ENCODE data around the gene STARD13. TPM values are rescaled to one million over a fixed set of nuclear protein-coding genes. Genes with fewer than 3 reads are reported as not detected.

Gene STARD13
- total RNA-seq, 2 experiments from 2014 or later: not detected

GRCh38 chr13:33099860-33100259, 185.7 kb downstream of the STARD13 start:
- Mint-ChIP-seq H3K9me3 (ENCODE audit: insufficient read depth) (no peaks in the 10 kb centered on the region), H3K27me3 (ENCODE audit: low read depth) (peaks cover 3% of the 10 kb centered on the region), H3K27ac (no peak overlapping the region), H3K4me1 (ENCODE audit: low read depth) (no peaks in the 10 kb centered on the region), H3K4me3 (no peak overlapping the region), H3K36me3 (ENCODE audit: low read depth) (no peaks in the 10 kb centered on the region)
- ATAC-seq (no peak), DNase-seq (no peak)
- ChIA-PET CTCF (no interaction called here), POLR2A (no interaction called here)

- H3K4me3 Mint-ChIP-seq: no peak overlapping the region
Observed at GRCh38 chr13:33096886-33097605, 188.5 kb downstream of the STARD13 start.

DNA sequence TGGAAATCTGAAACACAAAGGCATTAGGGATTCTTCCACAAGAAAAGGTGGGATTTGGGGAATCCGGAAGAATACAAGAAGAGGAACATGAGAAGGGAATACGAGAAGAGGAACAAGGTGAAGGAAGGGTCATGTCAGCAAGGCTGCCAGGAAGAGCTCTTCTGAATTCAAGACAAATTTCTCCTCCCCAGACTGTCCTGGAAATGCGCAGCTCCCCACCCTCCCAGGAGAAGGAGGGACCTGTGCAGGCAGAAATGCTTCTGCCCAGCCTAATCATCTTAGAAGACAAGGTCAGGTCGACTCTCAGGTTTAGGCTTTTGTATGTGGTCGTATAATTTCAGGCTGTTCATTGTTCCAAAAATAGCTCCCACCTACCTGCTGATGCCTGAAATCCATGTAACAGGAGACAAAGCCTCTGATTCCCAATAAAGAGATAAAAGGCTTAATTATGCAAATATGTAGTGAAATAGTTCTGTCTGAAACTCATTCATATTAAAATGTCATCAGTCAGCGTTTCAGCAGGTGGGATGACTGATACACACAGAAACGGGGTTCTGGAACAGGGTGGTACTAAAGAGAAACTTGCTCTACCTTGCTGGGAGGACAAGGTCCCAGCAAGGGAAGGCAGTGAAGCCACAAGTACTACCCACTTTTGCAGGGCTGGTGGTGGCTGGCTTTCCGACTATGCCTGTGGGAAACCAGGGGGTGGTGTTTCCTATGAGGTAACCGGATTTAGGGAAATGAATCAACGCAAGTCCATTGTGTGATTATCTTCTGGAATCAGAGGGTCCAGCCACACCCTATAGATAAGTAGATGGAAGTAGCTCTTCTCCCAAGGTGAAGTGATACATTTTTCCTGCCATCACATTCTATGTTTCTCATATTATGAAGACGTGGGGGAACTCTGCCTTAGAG, 193.2 kb downstream of the STARD13 start:
- no peak overlapping the region for H3K27ac Mint-ChIP-seq
- no peaks in the 10 kb centered on the region for H3K36me3 Mint-ChIP-seq (ENCODE audit: low read depth)
- no peak for DNase-seq
- ATAC-seq: no peak
- H3K27me3 Mint-ChIP-seq (ENCODE audit: low read depth): no peaks in the 10 kb centered on the region
- no peaks in the 10 kb centered on the region for H3K9me3 Mint-ChIP-seq (ENCODE audit: insufficient read depth)
- ChIA-PET POLR2A (no interaction called here), CTCF (no interaction called here)
- H3K4me3 Mint-ChIP-seq: no peak overlapping the region
- no peaks in the 10 kb centered on the region for H3K4me1 Mint-ChIP-seq (ENCODE audit: low read depth)

More at GRCh38 chr13:33096886-33097605, 188.5 kb downstream of the STARD13 start:
- ChIA-PET POLR2A (no interaction called here), CTCF (no interaction called here)
- Mint-ChIP-seq H3K9me3 (ENCODE audit: insufficient read depth) (no peaks in the 10 kb centered on the region), H3K27me3 (ENCODE audit: low read depth) (peaks cover 3% of the 10 kb centered on the region), H3K36me3 (ENCODE audit: low read depth) (no peaks in the 10 kb centered on the region), H3K4me1 (ENCODE audit: low read depth) (no peaks in the 10 kb centered on the region), H3K27ac (no peak overlapping the region)
- ATAC-seq (no peak), DNase-seq (no peak)

- ChIA-PET CTCF (no interaction called here), POLR2A (no interaction called here)
- Mint-ChIP-seq H3K9me3 (ENCODE audit: insufficient read depth) (no peaks in the 10 kb centered on the region), H3K36me3 (ENCODE audit: low read depth) (no peaks in the 10 kb centered on the region), H3K27me3 (ENCODE audit: low read depth) (no peaks in the 10 kb centered on the region), H3K4me1 (ENCODE audit: low read depth) (no peaks in the 10 kb centered on the region), H3K4me3 (no peak overlapping the region), H3K27ac (no peak overlapping the region)
- no peak for ATAC-seq
- DNase-seq: no peak
Observed at GRCh38 chr13:33091415-33091774, 194.2 kb downstream of the STARD13 start.

GRCh38 chr13:33090755-33091414, 194.7 kb downstream of the STARD13 start:
- Mint-ChIP-seq H3K27ac (no peak overlapping the region), H3K4me1 (ENCODE audit: low read depth) (no peaks in the 10 kb centered on the region), H3K4me3 (no peak overlapping the region), H3K36me3 (ENCODE audit: low read depth) (no peaks in the 10 kb centered on the region), H3K27me3 (ENCODE audit: low read depth) (peaks cover 2% of the 10 kb centered on the region), H3K9me3 (ENCODE audit: insufficient read depth) (no peaks in the 10 kb centered on the region)
- ChIA-PET POLR2A (no interaction called here), CTCF (no interaction called here)
- DNase-seq (no peak), ATAC-seq (no peak)

DNA sequence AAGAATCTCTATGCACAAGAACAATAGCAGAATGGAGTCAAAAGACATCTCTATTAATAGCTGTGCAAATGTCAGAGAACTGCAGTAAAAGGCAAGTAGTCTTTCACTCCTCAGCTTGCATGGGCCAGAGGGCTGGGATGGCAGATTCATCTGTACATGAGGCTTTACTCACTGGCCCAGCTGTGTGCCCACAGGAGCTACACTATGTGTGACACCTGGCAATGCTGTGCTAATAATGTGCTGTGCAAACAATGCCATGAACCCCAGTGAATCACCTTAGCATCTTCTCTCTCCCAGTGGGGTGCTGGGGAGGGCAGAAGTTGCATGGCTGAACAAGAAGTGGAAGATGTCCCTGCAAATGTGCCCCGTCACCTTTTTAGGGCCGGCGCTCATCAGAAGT, 196.2 kb downstream of the STARD13 start:
- no peak for DNase-seq
- Mint-ChIP-seq H3K4me3 (no peak overlapping the region), H3K27ac (no peak overlapping the region), H3K9me3 (ENCODE audit: insufficient read depth) (no peaks in the 10 kb centered on the region), H3K27me3 (ENCODE audit: low read depth) (peaks cover 8% of the 10 kb centered on the region), H3K36me3 (ENCODE audit: low read depth) (no peaks in the 10 kb centered on the region), H3K4me1 (ENCODE audit: low read depth) (no peaks in the 10 kb centered on the region)
- ChIA-PET POLR2A (no interaction called here), CTCF (no interaction called here)
- ATAC-seq: no peak

DNA sequence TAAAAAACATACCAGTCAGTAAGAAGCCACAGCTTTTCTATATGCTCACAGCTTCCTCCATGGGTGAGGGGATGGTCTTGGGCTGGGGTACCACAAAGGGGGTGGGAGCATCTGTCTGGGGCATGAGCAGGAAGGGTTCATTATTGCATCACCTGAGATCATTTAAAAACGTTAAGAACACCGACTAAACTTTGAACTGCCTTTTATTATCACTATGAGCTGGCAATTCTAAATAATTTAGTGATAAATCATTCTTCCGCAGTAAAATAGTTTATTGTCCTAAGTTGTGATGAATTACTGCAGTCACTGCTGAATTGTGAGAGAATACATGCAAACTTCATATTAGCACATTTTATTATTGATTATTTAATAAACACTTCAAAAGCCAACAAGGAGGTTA, 197.8 kb downstream of the STARD13 start:
- POLR2A ChIA-PET: no interaction called here
- DNase-seq: no peak
- Mint-ChIP-seq H3K4me3 (no peak overlapping the region), H3K4me1 (ENCODE audit: low read depth) (no peaks in the 10 kb centered on the region), H3K9me3 (ENCODE audit: insufficient read depth) (no peaks in the 10 kb centered on the region), H3K27ac (no peak overlapping the region), H3K36me3 (ENCODE audit: low read depth) (no peaks in the 10 kb centered on the region), H3K27me3 (ENCODE audit: low read depth) (peaks cover 8% of the 10 kb centered on the region)
- CTCF ChIA-PET: no interaction called here
- no peak for ATAC-seq

DNA sequence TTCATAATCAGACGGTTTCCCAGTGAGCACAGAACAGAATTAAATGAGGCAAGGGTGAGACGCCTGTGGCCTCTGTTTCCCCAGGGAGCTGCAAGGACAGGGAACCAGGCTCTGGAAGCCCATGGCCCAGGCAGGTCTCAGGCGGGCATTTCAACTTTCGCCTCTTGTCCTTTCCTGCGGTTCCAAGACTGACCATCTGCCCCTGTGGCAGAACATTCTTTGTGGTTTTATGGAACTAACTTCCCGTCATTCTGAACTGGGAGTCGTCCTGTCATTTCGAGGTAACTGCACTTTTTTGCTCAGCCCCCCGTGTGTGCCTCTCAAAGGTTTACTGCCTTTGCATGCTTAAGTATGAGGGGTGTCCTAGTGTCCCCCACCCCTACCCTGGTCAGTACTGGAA, 198.5 kb downstream of the STARD13 start:
- H3K4me3 Mint-ChIP-seq: no peak overlapping the region
- peaks cover 8% of the 10 kb centered on the region for H3K27me3 Mint-ChIP-seq (ENCODE audit: low read depth)
- no peak for ATAC-seq
- H3K4me1 Mint-ChIP-seq (ENCODE audit: low read depth): no peaks in the 10 kb centered on the region
- no peak overlapping the region for H3K27ac Mint-ChIP-seq
- DNase-seq: no peak
- CTCF ChIA-PET: no interaction called here
- no peaks in the 10 kb centered on the region for H3K9me3 Mint-ChIP-seq (ENCODE audit: insufficient read depth)
- POLR2A ChIA-PET: no interaction called here
- no peaks in the 10 kb centered on the region for H3K36me3 Mint-ChIP-seq (ENCODE audit: low read depth)

GRCh38 chr13:33083054-33083453, 202.5 kb downstream of the STARD13 start:
- ATAC-seq (no peak), DNase-seq (no peak)
- no peak overlapping the region for H3K4me3 Mint-ChIP-seq
- H3K9me3 Mint-ChIP-seq (ENCODE audit: insufficient read depth): no peaks in the 10 kb centered on the region
- ChIA-PET POLR2A (no interaction called here), CTCF (no interaction called here)
- H3K27ac Mint-ChIP-seq: no peak overlapping the region
- peaks cover 14% of the 10 kb centered on the region for H3K27me3 Mint-ChIP-seq (ENCODE audit: low read depth)
- no peaks in the 10 kb centered on the region for H3K36me3 Mint-ChIP-seq (ENCODE audit: low read depth)
- no peaks in the 10 kb centered on the region for H3K4me1 Mint-ChIP-seq (ENCODE audit: low read depth)

- Mint-ChIP-seq H3K27me3 (ENCODE audit: low read depth) (peaks cover 14% of the 10 kb centered on the region), H3K9me3 (ENCODE audit: insufficient read depth) (no peaks in the 10 kb centered on the region), H3K27ac (no peak overlapping the region), H3K36me3 (ENCODE audit: low read depth) (no peaks in the 10 kb centered on the region), H3K4me1 (ENCODE audit: low read depth) (no peaks in the 10 kb centered on the region), H3K4me3 (no peak overlapping the region)
- no peak for ATAC-seq
- ChIA-PET CTCF (no interaction called here), POLR2A (no interaction called here)
- no peak for DNase-seq
Observed at GRCh38 chr13:33081666-33082065, 203.9 kb downstream of the STARD13 start.

DNA sequence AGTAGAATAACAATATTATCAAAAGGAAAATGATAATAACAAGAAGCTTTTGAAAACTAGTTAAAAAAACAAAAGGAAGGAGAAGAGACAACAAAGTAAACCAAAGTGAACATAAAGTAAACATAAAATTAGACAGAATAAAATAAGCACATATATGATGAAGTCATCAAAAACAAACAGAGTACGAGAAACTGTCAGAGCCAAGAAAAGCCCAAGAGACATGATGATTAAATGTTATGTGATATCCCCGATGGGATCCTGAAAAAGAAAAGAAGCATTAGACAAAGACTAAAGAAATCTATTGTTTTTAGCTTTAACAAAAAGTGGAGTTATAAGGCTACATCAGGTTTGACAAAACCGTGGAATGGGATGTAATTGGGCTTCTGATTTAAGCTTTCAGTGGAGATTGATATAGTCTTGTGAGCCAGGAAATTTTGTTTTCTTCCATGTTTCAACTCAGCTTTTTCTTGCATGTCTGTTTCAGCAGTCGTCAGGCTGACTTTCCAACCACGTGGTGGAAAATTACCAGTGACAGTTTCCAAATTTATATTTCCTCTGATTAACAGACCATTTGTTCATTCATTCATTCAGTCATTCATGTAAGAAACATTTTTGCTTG, 204.5 kb downstream of the STARD13 start:
- Mint-ChIP-seq H3K27ac (no peak overlapping the region), H3K9me3 (ENCODE audit: insufficient read depth) (no peaks in the 10 kb centered on the region), H3K4me1 (ENCODE audit: low read depth) (no peaks in the 10 kb centered on the region), H3K4me3 (no peak overlapping the region), H3K36me3 (ENCODE audit: low read depth) (no peaks in the 10 kb centered on the region), H3K27me3 (ENCODE audit: low read depth) (peaks cover 16% of the 10 kb centered on the region)
- ATAC-seq: no peak
- no peak for DNase-seq
- POLR2A ChIA-PET: no interaction called here
- CTCF ChIA-PET: no interaction called here

- Mint-ChIP-seq H3K36me3 (ENCODE audit: low read depth) (no peaks in the 10 kb centered on the region), H3K9me3 (ENCODE audit: insufficient read depth) (no peaks in the 10 kb centered on the region), H3K27ac (no peak overlapping the region), H3K27me3 (ENCODE audit: low read depth) (peaks cover 11% of the 10 kb centered on the region), H3K4me3 (no peak overlapping the region), H3K4me1 (ENCODE audit: low read depth) (no peaks in the 10 kb centered on the region)
- ChIA-PET CTCF (no interaction called here), POLR2A (no interaction called here)
- DNase-seq (no peak), ATAC-seq (no peak)
Observed at GRCh38 chr13:33079960-33080359, 205.6 kb downstream of the STARD13 start.
